HepG2 (cell line): Measurements from ENCODE around the gene OBI1. TPM values are rescaled to one million over a fixed set of nuclear protein-coding genes. Genes with fewer than 3 reads are reported as not detected.

Experiments used
- polyA plus RNA-seq, 8 experiments: library from polyadenylated mRNA; depleted of rRNA in 3 of 8; stranded (reverse) in 7 of 8; unstranded in 1 of 8; fragments of >200 nt; fragmentation: Illumina TruSeq in 4 of 8; extraction: Trizol in 4 of 8; gene quantifications; 2 replicates each; pipeline versions ENCODE4 v1.2.1 to v1.2.3, GENCODE V29; 2011 to 2016; ENCODE audit warnings: low read depth in 4 of 8, missing spikeins in 1 of 8, mixed read lengths in 1 of 8; ENCODE audit not compliant: insufficient read depth in 1 of 8
- total RNA-seq, 5 experiments: library from RNA; depleted of rRNA; stranded (reverse); fragments of >200 nt; fragmentation: Illumina TruSeq; extraction: Trizol; gene quantifications; 2 replicates each; pipeline ENCODE4 v1.2.3, GENCODE V29; 2016; ENCODE audit warnings: low read depth in 1 of 5

OBI1 gene
- total and polyA plus RNA-seq, 2 of the 13 experiments (the other 11 are each of a cell fraction or from before 2014, with no cell fraction given) = 7.8 to 23.5 TPM

Other genes starting within 250 kb of the OBI1 start
- 0.74 and 1.1 TPM in 2 replicates for gene POU4F1, start 55.6 kb downstream of the OBI1 start, total RNA-seq (2016; rRNA removed; fragmentation: Illumina TruSeq; extraction: Trizol)
- gene POU4F1, start 55.6 kb downstream of the OBI1 start, polyA plus RNA-seq (2011; rRNA removed) = 1.0 and 1.3 TPM in 2 replicates